A549 treated with CpdA at 1 μM for 4 hours (cell line): ENCODE measurements around the gene RNF146. TPM values are rescaled to one million over a fixed set of nuclear protein-coding genes. Genes with fewer than 3 reads are reported as not detected.

Source experiments
- total RNA-seq: library from RNA; stranded (reverse); fragments of 200-300 nt; extraction: Qiagen RNA extraction; gene quantifications from 5 replicates; pipeline ENCODE4 v1.2.3, GENCODE V29; 2022; ENCODE audit warnings: low read depth

Gene RNF146
- 9.6 to 11.9 TPM (median 10.0 TPM) in 5 replicates for total RNA-seq

DNA sequence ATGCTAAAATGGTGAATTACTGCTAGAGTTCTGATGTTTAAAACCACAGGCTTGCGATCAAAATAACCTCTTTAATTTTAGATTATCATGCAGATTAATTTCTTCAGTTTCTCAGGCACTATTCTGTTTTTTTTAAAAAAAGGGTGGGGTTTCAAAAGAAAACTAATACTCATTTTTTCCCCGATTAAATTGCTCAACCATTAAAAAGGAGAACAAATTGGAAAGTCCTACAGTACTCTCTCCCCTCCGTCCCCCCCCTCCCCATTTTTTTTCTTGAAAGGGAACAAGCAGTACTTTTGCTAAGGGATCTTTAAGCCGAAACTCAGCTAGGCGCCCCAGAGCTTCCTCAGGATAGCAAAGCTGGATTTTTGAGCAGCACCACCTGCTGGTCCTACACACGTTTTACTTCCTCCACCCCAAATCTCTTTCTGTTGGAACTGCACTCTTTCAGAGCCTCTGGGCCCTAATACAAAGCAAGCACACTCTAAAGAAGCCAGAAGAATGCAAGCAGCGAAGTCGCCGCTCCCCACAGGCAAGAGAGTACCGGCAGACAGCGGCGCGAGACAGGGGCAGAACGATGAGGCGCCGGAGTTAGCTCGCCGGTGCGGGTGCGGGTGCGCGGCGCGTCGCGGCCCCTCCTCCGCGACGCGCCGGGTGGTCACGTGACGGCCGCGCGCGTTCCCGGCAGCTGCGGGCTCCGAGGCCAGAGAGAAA is at the start of gene RNF146:
RNF146 (plus strand) TSS at position 687 of the 714 bp plus-strand sequence. CDS start 13,475 bp downstream, outside the sequence.

Other genes starting within 250 kb of the RNF146 start
- 105 to 135 TPM (median 120 TPM) in 5 replicates for gene RSPO3, start 148.2 kb upstream of the RNF146 start, total RNA-seq
- 36.1 to 65.4 TPM (median 38.2 TPM) in 5 replicates for gene ECHDC1, start 76.7 kb downstream of the RNF146 start, total RNA-seq
- gene KIAA0408, start 192.5 kb downstream of the RNF146 start, total RNA-seq: 6.0 to 7.4 TPM (median 6.1 TPM) in 5 replicates